ENCODE data around the gene EPB42. TPM values are rescaled to one million over a fixed set of nuclear protein-coding genes. Genes with fewer than 3 reads are reported as not detected.

EPB42 gene
- total RNA-seq, 2 donors from 2014 or later, result not detected

- Mint-ChIP-seq H3K9me3 (no peaks in the 10 kb centered on the region), H3K27me3 (ENCODE audit: insufficient read depth) (peaks cover 3% of the 10 kb centered on the region), H3K27ac (no peak overlapping the region), H3K36me3 (ENCODE audit: low read depth) (no peaks in the 10 kb centered on the region), H3K4me3 (no peak overlapping the region), H3K4me1 (no peaks in the 10 kb centered on the region)
- no peak for TF ChIP-seq CTCF (conservative IDR thresholded peaks at IDR 0.05)
- 90 to 97% methylated on average over 4 to 8 of the region's 8 CpGs for WGBS, 2 experiments (ENCODE audit: insufficient coverage in 1 of 2, insufficient read length in 1 of 2)
- H3K27ac ChIP-seq (ENCODE audit: low read depth, low read length), result no peak overlapping the region
- no peaks in the 10 kb centered on the region for H3K27me3 ChIP-seq (ENCODE audit: control insufficient read depth, insufficient read depth, low read length, poor library complexity, severe bottlenecking)
- H3K36me3 ChIP-seq (ENCODE audit: control insufficient read depth, insufficient read depth, low read length), result no peaks in the 10 kb centered on the region
- no peak overlapping the region for H3K4me3 ChIP-seq (ENCODE audit: low read length)
- H3K9me3 ChIP-seq (ENCODE audit: control insufficient read depth, low read length), result no peaks in the 10 kb centered on the region
- H3K4me1 ChIP-seq (ENCODE audit: control insufficient read depth, insufficient read depth, low read length), result no peaks in the 10 kb centered on the region
- no peak overlapping the region for H3K9ac ChIP-seq (ENCODE audit: extremely low read depth, low read length, poor library complexity, severe bottlenecking)
- DNase-seq, result no peak
Observed at GRCh38 chr15:43212299-43212698, 8.5 kb downstream of the EPB42 start.

GRCh38 chr15:43211224-43211735 lies 9.5 kb downstream of the EPB42 start:
- no peaks in the 10 kb centered on the region for H3K9me3 Mint-ChIP-seq

GRCh38 chr15:43210807-43211206 lies 10.0 kb downstream of the EPB42 start:
- H3K4me3 ChIP-seq (ENCODE audit: low read length), result no peak overlapping the region
- no peaks in the 10 kb centered on the region for H3K36me3 ChIP-seq (ENCODE audit: control insufficient read depth, insufficient read depth, low read length)
- H3K27me3 ChIP-seq (ENCODE audit: control insufficient read depth, insufficient read depth, low read length, poor library complexity, severe bottlenecking), result no peaks in the 10 kb centered on the region
- H3K4me1 ChIP-seq (ENCODE audit: control insufficient read depth, insufficient read depth, low read length), result no peaks in the 10 kb centered on the region
- TF ChIP-seq CTCF (conservative IDR thresholded peaks at IDR 0.05), result peak; percentile 26
- Mint-ChIP-seq H3K27me3 (ENCODE audit: insufficient read depth) (peaks cover 3% of the 10 kb centered on the region), H3K9me3 (no peaks in the 10 kb centered on the region), H3K4me3 (no peak overlapping the region), H3K4me1 (no peaks in the 10 kb centered on the region), H3K36me3 (ENCODE audit: low read depth) (no peaks in the 10 kb centered on the region), H3K27ac (no peak overlapping the region)
- WGBS, 2 experiments (ENCODE audit: insufficient coverage in 1 of 2, insufficient read length in 1 of 2), result 85 to 86% methylated on average over 7 to 9 of the region's 9 CpGs
- H3K9me3 ChIP-seq (ENCODE audit: control insufficient read depth, low read length), result no peaks in the 10 kb centered on the region
- no peak overlapping the region for H3K27ac ChIP-seq (ENCODE audit: low read depth, low read length)
- peak; percentile 42 for DNase-seq
- no peak overlapping the region for H3K9ac ChIP-seq (ENCODE audit: extremely low read depth, low read length, poor library complexity, severe bottlenecking)

More at GRCh38 chr15:43211224-43211735, 9.5 kb downstream of the EPB42 start:
- Histone ChIP-seq H3K9me3 (ENCODE audit: control insufficient read depth, low read length) (no peaks in the 10 kb centered on the region), H3K27me3 (ENCODE audit: control insufficient read depth, insufficient read depth, low read length, poor library complexity, severe bottlenecking) (no peaks in the 10 kb centered on the region), H3K36me3 (ENCODE audit: control insufficient read depth, insufficient read depth, low read length) (no peaks in the 10 kb centered on the region), H3K4me3 (ENCODE audit: low read length) (no peak overlapping the region), H3K4me1 (ENCODE audit: control insufficient read depth, insufficient read depth, low read length) (no peaks in the 10 kb centered on the region), H3K27ac (ENCODE audit: low read depth, low read length) (no peak overlapping the region), H3K9ac (ENCODE audit: extremely low read depth, low read length, poor library complexity, severe bottlenecking) (no peak overlapping the region)
- Mint-ChIP-seq H3K27ac (no peak overlapping the region), H3K36me3 (ENCODE audit: low read depth) (no peaks in the 10 kb centered on the region), H3K4me1 (no peaks in the 10 kb centered on the region), H3K27me3 (ENCODE audit: insufficient read depth) (peaks cover 3% of the 10 kb centered on the region), H3K4me3 (no peak overlapping the region)
- TF ChIP-seq CTCF (conservative IDR thresholded peaks at IDR 0.05), result no peak
- 91 to 92% methylated on average over 1 to 4 of the region's 4 CpGs for WGBS, 2 experiments (ENCODE audit: insufficient coverage in 1 of 2, insufficient read length in 1 of 2)
- no peak for DNase-seq
